ENCODE data around the gene RABGGTA.
A peak's percentile ranks its signal among the peaks of the same experiment; 100 is the strongest.

The RABGGTA gene

GRCh38 chr14:24299255-24300191, 28.1 kb upstream of the RABGGTA start, which contains the start of the genes DHRS1 and NOP9:
Gene DHRS1, minus strand, starts transcription at chr14:24299780. Its CDS starts 674 bp downstream, at chr14:24299106.
Gene NOP9, plus strand, starts transcription at chr14:24299850. Its CDS starts 105 bp downstream, at chr14:24299955.
- no peak within 1 kb of the TSS for H3K27ac ChIP-seq (ENCODE audit: low read length)

GRCh38 chr14:24298892-24299254, 27.5 kb upstream of the RABGGTA start:
- no peaks in the 10 kb centered on the region for H4K20me1 ChIP-seq (ENCODE audit: insufficient read depth, low read length)
- H3K27me3 ChIP-seq (ENCODE audit: low read depth, low read length) = no peaks in the 10 kb centered on the region
- H2AFZ ChIP-seq (ENCODE audit: low read depth, low read length) = no peak overlapping the region; the same call in 1 of the 2 replicates
- TF ChIP-seq, protein P1, sequence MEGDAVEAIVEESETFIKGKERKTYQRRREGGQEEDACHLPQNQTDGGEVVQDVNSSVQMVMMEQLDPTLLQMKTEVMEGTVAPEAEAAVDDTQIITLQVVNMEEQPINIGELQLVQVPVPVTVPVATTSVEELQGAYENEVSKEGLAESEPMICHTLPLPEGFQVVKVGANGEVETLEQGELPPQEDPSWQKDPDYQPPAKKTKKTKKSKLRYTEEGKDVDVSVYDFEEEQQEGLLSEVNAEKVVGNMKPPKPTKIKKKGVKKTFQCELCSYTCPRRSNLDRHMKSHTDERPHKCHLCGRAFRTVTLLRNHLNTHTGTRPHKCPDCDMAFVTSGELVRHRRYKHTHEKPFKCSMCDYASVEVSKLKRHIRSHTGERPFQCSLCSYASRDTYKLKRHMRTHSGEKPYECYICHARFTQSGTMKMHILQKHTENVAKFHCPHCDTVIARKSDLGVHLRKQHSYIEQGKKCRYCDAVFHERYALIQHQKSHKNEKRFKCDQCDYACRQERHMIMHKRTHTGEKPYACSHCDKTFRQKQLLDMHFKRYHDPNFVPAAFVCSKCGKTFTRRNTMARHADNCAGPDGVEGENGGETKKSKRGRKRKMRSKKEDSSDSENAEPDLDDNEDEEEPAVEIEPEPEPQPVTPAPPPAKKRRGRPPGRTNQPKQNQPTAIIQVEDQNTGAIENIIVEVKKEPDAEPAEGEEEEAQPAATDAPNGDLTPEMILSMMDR (IDR thresholded peaks at IDR 0.05; ENCODE audit: low read depth, low read length) = no peak
- TF ChIP-seq EZH2phosphoT487 (IDR thresholded peaks at IDR 0.05; ENCODE audit: low read depth) = no peak
- H3K36me3 ChIP-seq (replicated peaks; ENCODE audit: low read depth, low read length) = peaks cover 30% of the 10 kb centered on the region
- no peaks in the 10 kb centered on the region for H3K9me3 ChIP-seq (ENCODE audit: insufficient read depth, low read length)
- peaks cover 20% of the 10 kb centered on the region for H3K79me2 ChIP-seq (ENCODE audit: low read length)
- H3K4me3 ChIP-seq (ENCODE audit: low read length) = peak overlapping the region; percentile 98
- H3K4me1 ChIP-seq (ENCODE audit: low read length) = peaks cover 27% of the 10 kb centered on the region
- H3K27ac ChIP-seq (ENCODE audit: low read length) = no peak overlapping the region
- peak overlapping the region; percentile 74 for H3K9ac ChIP-seq (ENCODE audit: low read length)
- H3K4me2 ChIP-seq (ENCODE audit: low read length) = peak overlapping the region; percentile 97

More at GRCh38 chr14:24299255-24300191, 28.1 kb upstream of the RABGGTA start, which contains the start of the genes DHRS1 and NOP9:
- no peak for TF ChIP-seq EZH2phosphoT487 (IDR thresholded peaks at IDR 0.05; ENCODE audit: low read depth)
- TF ChIP-seq, protein P1 (IDR thresholded peaks at IDR 0.05; ENCODE audit: low read depth, low read length) = no peak
- H3K4me3 ChIP-seq (ENCODE audit: low read length) = peak within 1 kb of the TSS; percentile 98
- H3K36me3 ChIP-seq (replicated peaks; ENCODE audit: low read depth, low read length) = peaks cover 31% of the 10 kb centered on the region
- no peaks in the 10 kb centered on the region for H3K27me3 ChIP-seq (ENCODE audit: low read depth, low read length)
- H3K4me1 ChIP-seq (ENCODE audit: low read length) = peaks cover 27% of the 10 kb centered on the region
- H3K9me3 ChIP-seq (ENCODE audit: insufficient read depth, low read length) = no peaks in the 10 kb centered on the region
- peak within 1 kb of the TSS; percentile 74 for H3K9ac ChIP-seq (ENCODE audit: low read length)
- H2AFZ ChIP-seq (ENCODE audit: low read depth, low read length) = peak within 1 kb of the TSS; percentile 94; the same call in 1 of the 2 replicates
- H3K79me2 ChIP-seq (ENCODE audit: low read length) = peaks cover 20% of the 10 kb centered on the region
- H4K20me1 ChIP-seq (ENCODE audit: insufficient read depth, low read length) = no peaks in the 10 kb centered on the region
- peak within 1 kb of the TSS; percentile 97 for H3K4me2 ChIP-seq (ENCODE audit: low read length)

DNA sequence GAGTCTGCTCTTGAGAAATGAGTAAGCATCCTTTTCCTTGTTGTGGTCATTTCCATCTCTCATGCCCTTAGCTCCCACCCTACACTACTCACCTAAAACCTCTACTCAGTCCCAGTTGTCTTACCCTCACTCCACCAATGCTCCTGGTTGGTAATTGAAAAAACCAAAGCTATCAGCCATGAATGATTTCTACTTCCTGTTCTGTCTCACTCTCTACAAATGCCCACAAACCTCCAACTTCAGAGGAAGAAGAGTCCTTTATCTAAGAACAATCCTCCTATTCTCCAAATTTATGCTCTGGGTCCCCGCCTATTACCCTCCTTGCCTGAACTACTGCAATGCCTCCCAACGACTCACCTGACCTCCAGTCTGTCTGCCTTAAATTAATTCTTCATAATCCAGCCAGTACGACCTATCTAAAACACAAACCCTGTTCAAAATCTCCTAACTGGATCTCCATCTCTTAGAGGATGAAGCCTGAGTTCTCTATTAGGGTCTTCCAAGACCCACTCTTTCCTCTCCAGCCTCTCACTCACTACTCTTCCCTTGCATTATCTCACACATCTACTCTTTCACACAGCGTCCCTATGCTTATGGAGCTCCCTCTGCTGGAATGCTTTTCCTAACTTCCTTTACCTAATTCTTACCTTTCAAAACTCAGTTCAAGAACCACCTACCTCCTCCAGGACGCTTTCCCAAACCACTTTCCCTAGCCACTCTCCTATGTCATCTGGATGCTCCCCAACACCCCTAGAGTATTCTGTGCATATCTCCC, 26.0 kb upstream of the RABGGTA start:
- Histone ChIP-seq H3K9me3 (ENCODE audit: insufficient read depth, low read length) (no peaks in the 10 kb centered on the region), H3K4me2 (ENCODE audit: low read length) (no peak overlapping the region), H3K9ac (ENCODE audit: low read length) (no peak overlapping the region), H2AFZ (ENCODE audit: low read depth, low read length) (no peak overlapping the region), H4K20me1 (ENCODE audit: insufficient read depth, low read length) (no peaks in the 10 kb centered on the region), H3K79me2 (ENCODE audit: low read length) (peaks cover 20% of the 10 kb centered on the region), H3K27me3 (ENCODE audit: low read depth, low read length) (no peaks in the 10 kb centered on the region), H3K36me3 (replicated peaks; ENCODE audit: low read depth, low read length) (peaks cover 21% of the 10 kb centered on the region), H3K4me1 (ENCODE audit: low read length) (peaks cover 27% of the 10 kb centered on the region), H3K27ac (ENCODE audit: low read length) (no peak overlapping the region), H3K4me3 (ENCODE audit: low read length) (no peak overlapping the region)
- TF ChIP-seq, protein P1 (IDR thresholded peaks at IDR 0.05; ENCODE audit: low read depth, low read length) = peak; percentile 40
- no peak for TF ChIP-seq EZH2phosphoT487 (IDR thresholded peaks at IDR 0.05; ENCODE audit: low read depth)
